NCI-H526 (cell line): ENCODE measurements around the gene TEX51.

Experiments used
- DNase-seq, 2 experiments: peaks; one replicate each; lab custom pipeline; 2025; lab: John Stamatoyannopoulos, UW

Gene TEX51

GRCh38 chr2:126898636-126899035 lies at the start of gene TEX51:
TEX51 (plus strand) TSS chr2:126898890; CDS start chr2:126898919, 29 bp downstream.
- DNase-seq, result no peak

- no peak for DNase-seq
These were observed 49.6 kb upstream of the TEX51 start for GRCh38 chr2:126849054-126849453.

GRCh38 chr2:126849486-126849885 lies 49.2 kb upstream of the TEX51 start:
- no peak for DNase-seq

GRCh38 chr2:126849991-126850535 lies 48.6 kb upstream of the TEX51 start:
- no peak for DNase-seq

GRCh38 chr2:126850940-126851339 lies 47.8 kb upstream of the TEX51 start:
- DNase-seq, result no peak

- no peak for DNase-seq
These were observed 46.9 kb upstream of the TEX51 start for GRCh38 chr2:126851756-126852155.

- DNase-seq, result no peak
These were observed 46.3 kb upstream of the TEX51 start for GRCh38 chr2:126852361-126852760.

- no peak for DNase-seq
These were observed 43.1 kb upstream of the TEX51 start for GRCh38 chr2:126855606-126856005.

GRCh38 chr2:126856403-126856802 lies 42.3 kb upstream of the TEX51 start:
- DNase-seq, result no peak

- no peak for DNase-seq
These were observed 41.2 kb upstream of the TEX51 start for GRCh38 chr2:126857502-126857901.

- DNase-seq, result no peak
These were observed 40.7 kb upstream of the TEX51 start for GRCh38 chr2:126858013-126858412.

GRCh38 chr2:126858436-126858835 lies 40.3 kb upstream of the TEX51 start:
- no peak for DNase-seq

- DNase-seq, result no peak
These were observed 39.7 kb upstream of the TEX51 start for GRCh38 chr2:126858991-126859390.

- DNase-seq, result no peak
These were observed 39.1 kb upstream of the TEX51 start for GRCh38 chr2:126859631-126860030.

- no peak for DNase-seq
These were observed 38.3 kb upstream of the TEX51 start for GRCh38 chr2:126860385-126860784.

- DNase-seq, result no peak
These were observed 36.0 kb upstream of the TEX51 start for GRCh38 chr2:126862730-126863129.

- DNase-seq, result no peak
These were observed 35.2 kb upstream of the TEX51 start for GRCh38 chr2:126863336-126864015.

- DNase-seq, result no peak
These were observed 33.8 kb upstream of the TEX51 start for GRCh38 chr2:126864861-126865260.

GRCh38 chr2:126866451-126866850 lies 32.2 kb upstream of the TEX51 start:
- DNase-seq, result no peak

- DNase-seq, result no peak
These were observed 23.7 kb upstream of the TEX51 start for GRCh38 chr2:126874961-126875360.

GRCh38 chr2:126876631-126877030 lies 22.1 kb upstream of the TEX51 start:
- DNase-seq, result no peak

- DNase-seq, result no peak
These were observed 21.6 kb upstream of the TEX51 start for GRCh38 chr2:126877041-126877440.

GRCh38 chr2:126877861-126878565 lies 20.7 kb upstream of the TEX51 start:
- no peak for DNase-seq
